ENCODE results near the gene PNPLA5. TPM values are rescaled to one million over a fixed set of nuclear protein-coding genes. Genes with fewer than 3 reads are reported as not detected.

Gene PNPLA5
- total and polyA plus RNA-seq, 4 donors: not detected

GRCh38 chr22:43897751-43898261, 6.0 kb upstream of the PNPLA5 start:
- peaks cover 0 to 17% (median 10%) of the 10 kb centered on the region in 4 donors for H3K4me1 ChIP-seq (ENCODE audit: control insufficient read depth in 4 of 4, insufficient read depth in 4 of 4, low read length in 3 of 4)
- 64% methylated on average over 12 of the region's 12 CpGs for WGBS
- H3K27me3 ChIP-seq (ENCODE audit: control insufficient read depth in 4 of 4, insufficient read depth in 4 of 4, low read length in 3 of 4): no peaks in the 10 kb centered on the region
- no peaks in the 10 kb centered on the region for H3K9me3 ChIP-seq (ENCODE audit: control insufficient read depth in 4 of 4, low read length in 3 of 4)
- DNase-seq (ENCODE audit: low spot score): no peak
- H3K4me3 ChIP-seq (ENCODE audit: low read depth in 1 of 3, low read length in 3 of 3): no peak overlapping the region
- H3K9ac ChIP-seq (ENCODE audit: low read depth in 1 of 2, low read length in 2 of 2): no peak overlapping the region
- H3K27ac ChIP-seq (ENCODE audit: low read depth in 1 of 2, low read length in 2 of 2): peak overlapping the region; percentile 63 to 85
- H3K36me3 ChIP-seq (ENCODE audit: control insufficient read depth in 4 of 4, insufficient read depth in 3 of 4, low read depth in 1 of 4, low read length in 3 of 4): no peaks in the 10 kb centered on the region
- TF ChIP-seq GABPA (IDR thresholded peaks at IDR 0.05 in 1 of 2, conservative IDR thresholded peaks at IDR 0.05 in 1 of 2) (no peak), YY1 (IDR thresholded peaks at IDR 0.05) (no peak), ZBTB33 (IDR thresholded peaks at IDR 0.05) (no peak), EGR1 (IDR thresholded peaks at IDR 0.05; ENCODE audit: low read depth in 2 of 2) (no peak), HNF4G (IDR thresholded peaks at IDR 0.05) (no peak), HNF4A (conservative IDR thresholded peaks at IDR 0.05) (no peak), ATF3 (IDR thresholded peaks at IDR 0.05) (no peak), RAD21 (IDR thresholded peaks at IDR 0.05) (no peak), TAF1 (conservative IDR thresholded peaks at IDR 0.05) (no peak), NR2F2 (IDR thresholded peaks at IDR 0.05) (no peak), MAX (IDR thresholded peaks at IDR 0.05) (no peak), CTCF (IDR thresholded peaks at IDR 0.05; ENCODE audit: low read depth, low read length, missing input control) (no peak), JUND (IDR thresholded peaks at IDR 0.05) (no peak), RXRA (IDR thresholded peaks at IDR 0.05) (no peak)

- Histone ChIP-seq H3K27me3 (ENCODE audit: control insufficient read depth in 4 of 4, insufficient read depth in 4 of 4, low read length in 3 of 4) (peaks cover 0 to 4% (median 1%) of the 10 kb centered on the region in 4 donors), H3K4me1 (ENCODE audit: control insufficient read depth in 4 of 4, insufficient read depth in 4 of 4, low read length in 3 of 4) (peaks cover 3 to 20% (median 13%) of the 10 kb centered on the region in 4 donors), H3K4me3 (ENCODE audit: low read depth in 1 of 3, low read length in 3 of 3) (no peak overlapping the region), H3K27ac (ENCODE audit: low read depth in 1 of 2, low read length in 2 of 2) (no peak overlapping the region), H3K9ac (ENCODE audit: low read depth in 1 of 2, low read length in 2 of 2) (no peak overlapping the region), H3K36me3 (ENCODE audit: control insufficient read depth in 4 of 4, insufficient read depth in 3 of 4, low read depth in 1 of 4, low read length in 3 of 4) (no peaks in the 10 kb centered on the region), H3K9me3 (ENCODE audit: control insufficient read depth in 4 of 4, low read length in 3 of 4) (no peaks in the 10 kb centered on the region)
- WGBS: 57% methylated on average over 11 of the region's 11 CpGs
- DNase-seq (ENCODE audit: low spot score): no peak
- no peak for TF ChIP-seq FOXA2 (IDR thresholded peaks at IDR 0.05)
- TF ChIP-seq MAX (IDR thresholded peaks at IDR 0.05): no peak
- no peak for TF ChIP-seq TAF1 (conservative IDR thresholded peaks at IDR 0.05)
- TF ChIP-seq GABPA (IDR thresholded peaks at IDR 0.05 in 1 of 2, conservative IDR thresholded peaks at IDR 0.05 in 1 of 2): no peak
- no peak for TF ChIP-seq ATF3 (IDR thresholded peaks at IDR 0.05)
- no peak for TF ChIP-seq REST (IDR thresholded peaks at IDR 0.05)
- TF ChIP-seq RAD21 (IDR thresholded peaks at IDR 0.05): no peak
- TF ChIP-seq CTCF (IDR thresholded peaks at IDR 0.05; ENCODE audit: low read depth, low read length, missing input control): no peak
Observed at GRCh38 chr22:43895986-43896645, 4.3 kb upstream of the PNPLA5 start.

Measured in liver (tissue), 9 donors.